SHP77 treated with DMSO at 0.1 percent for 48 hours (cell line): ENCODE results near the gene TTLL11.
"Not testable (repeated sequence)": the region's sequence is repeated elsewhere in the genome, so short reads cannot be mapped to it uniquely, and the experiment has no call there.

Experiments
- DNase-seq: peaks from one replicate; lab custom pipeline; 2025; lab: John Stamatoyannopoulos, UW

TTLL11 gene

DNA sequence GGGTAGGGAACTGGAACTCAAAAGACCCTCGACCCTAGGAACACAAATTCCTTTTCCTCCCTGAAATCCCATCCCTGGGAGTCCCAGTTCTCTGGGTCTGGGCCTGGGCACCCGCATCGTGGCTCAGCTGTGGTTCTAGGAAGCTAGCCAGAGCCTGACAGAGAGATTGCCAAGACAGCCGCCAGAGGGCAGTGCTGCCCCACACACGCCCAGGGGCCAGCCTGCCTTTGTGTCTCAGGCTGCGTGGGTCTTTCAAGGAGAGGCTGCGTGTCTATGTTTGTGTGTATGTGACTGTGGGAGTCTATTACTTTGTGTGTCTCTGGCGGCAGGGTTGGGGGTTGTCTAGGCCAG is 32.0 kb upstream of the TTLL11 start:
- peak; percentile 20 for DNase-seq

DNA sequence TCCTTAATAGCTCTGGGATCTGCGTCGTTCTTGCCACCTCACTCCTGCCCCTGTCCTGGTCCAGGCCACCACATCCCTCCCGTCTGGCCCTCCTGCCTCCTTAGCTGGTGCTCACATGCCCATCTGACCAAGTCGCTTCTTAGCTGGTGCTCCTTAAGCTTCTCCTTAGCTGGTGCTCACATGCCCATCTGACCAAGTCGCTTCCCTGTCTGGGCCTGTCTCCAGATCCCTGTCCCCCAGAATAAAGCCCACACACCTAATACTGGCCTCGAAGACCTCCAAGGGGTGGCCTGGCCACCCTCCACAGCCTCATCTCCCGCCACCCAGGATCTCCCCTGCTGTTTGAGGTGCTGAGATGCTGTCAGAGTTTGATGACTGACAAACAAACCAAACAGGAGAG is 31.4 kb upstream of the TTLL11 start:
- no peak for DNase-seq

DNA sequence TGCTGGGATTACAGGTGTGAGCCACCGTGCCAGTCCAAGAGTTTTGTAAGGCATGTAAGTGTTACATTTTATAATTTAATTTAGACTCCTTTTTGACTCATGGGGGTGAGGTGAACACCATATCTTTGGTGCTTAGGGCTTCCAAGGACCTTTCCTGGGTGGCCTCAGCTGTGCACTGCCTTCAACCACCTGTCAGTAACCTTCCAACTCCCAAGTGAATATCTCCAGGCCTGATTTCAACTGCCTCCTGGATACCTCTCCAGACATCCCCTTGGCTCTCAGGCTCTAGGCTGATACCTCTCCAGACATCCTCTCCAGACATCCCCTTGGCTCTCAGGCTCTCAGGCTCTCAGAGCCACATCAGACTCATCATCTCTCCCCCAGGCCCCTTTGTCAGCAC is 30.9 kb upstream of the TTLL11 start:
- DNase-seq, result no peak

DNA sequence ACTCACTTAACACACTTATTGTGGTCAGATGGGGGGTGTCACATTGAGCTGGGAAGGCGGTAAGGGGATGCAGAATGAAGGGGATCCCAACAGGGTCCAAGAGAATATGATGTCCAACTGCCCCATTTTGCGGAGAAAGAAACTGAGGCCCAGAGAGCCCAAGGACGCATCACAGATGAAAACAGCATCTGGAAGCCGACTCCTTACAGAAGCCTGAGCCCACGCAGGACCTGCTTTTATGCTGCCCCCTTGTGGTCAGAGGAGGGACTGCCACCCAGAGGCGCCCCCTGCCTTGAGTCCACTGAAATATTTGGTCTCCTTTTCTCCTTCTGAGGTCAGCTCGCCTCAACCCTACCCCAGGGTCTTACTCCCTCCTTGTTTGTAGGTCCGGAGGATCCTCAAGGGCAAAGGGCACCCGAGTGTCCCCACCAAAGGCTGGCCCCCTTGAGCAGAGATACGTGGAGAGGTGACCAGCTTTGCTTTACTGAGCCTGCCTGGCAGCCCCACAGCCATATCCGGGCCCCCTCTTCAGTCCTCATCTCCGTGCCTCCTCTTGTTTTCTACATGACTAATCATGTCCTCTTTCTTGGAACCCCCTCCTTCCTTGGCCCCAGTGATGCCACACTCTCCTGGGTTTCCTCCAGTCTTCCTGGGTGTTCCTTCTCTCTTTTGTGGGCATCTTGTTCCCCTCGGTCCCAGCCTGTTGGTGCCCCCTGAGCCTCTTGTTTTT is 30.0 kb upstream of the TTLL11 start:
- DNase-seq, result no peak

DNA sequence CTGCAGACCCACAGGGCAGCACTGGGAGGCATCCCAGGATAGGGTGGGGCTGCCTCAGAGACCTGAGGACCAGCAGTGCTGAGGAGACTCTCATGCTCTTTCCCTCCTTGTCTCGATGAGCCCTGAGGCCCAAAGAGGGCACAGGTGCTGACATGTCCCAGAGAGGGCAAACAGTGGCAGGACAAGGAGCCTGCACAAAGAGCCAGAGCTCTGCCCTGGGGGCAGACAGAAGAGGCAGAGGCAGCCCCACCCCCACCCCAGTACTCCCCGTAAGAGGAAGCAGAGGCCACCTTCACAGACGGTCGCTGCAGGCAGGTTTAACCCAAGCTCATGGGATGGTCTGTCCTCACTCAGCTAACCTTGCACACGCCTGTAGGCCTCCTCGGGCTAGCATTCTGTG is 29.4 kb upstream of the TTLL11 start:
- no peak for DNase-seq

DNA sequence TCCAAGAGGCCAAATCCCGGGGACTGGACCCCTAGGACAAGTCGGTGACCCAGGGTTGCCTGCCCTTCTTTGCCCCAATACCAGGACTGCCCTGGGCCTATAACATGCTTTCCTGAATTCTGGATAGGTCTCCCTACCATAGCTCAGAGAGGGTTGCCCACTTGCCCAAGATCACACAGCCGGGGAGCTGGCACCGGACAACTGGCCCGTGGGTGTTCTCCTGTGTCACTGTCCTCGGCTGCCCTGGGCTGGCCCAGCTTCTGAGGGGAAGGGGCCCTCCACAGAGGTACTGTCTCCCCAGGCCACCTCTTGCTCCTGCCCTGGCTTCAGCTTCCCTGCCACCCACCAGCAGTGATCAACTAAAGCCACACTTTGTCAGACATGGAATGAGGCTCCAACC is 28.8 kb upstream of the TTLL11 start:
- DNase-seq, result no peak

DNA sequence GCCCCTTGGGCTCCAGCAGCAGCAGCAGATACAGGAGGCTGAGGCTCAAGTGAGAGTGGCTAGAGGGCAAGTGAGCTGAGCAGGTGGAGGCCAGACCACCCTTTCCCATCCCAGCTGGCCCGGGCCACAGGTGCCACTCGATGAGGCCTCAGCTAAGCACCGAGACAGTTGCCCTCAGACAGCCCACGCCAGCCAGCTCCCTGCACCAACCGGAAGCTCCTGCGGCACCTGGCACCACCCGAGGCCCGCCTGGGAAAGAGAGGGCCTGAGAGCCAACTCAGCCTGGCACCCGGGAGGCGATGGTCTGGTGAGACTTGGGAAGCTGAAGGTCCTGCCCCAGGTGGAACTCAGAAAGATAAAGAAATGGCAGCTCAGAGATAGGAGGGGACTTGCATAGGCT is 28.3 kb upstream of the TTLL11 start:
- no peak for DNase-seq

DNA sequence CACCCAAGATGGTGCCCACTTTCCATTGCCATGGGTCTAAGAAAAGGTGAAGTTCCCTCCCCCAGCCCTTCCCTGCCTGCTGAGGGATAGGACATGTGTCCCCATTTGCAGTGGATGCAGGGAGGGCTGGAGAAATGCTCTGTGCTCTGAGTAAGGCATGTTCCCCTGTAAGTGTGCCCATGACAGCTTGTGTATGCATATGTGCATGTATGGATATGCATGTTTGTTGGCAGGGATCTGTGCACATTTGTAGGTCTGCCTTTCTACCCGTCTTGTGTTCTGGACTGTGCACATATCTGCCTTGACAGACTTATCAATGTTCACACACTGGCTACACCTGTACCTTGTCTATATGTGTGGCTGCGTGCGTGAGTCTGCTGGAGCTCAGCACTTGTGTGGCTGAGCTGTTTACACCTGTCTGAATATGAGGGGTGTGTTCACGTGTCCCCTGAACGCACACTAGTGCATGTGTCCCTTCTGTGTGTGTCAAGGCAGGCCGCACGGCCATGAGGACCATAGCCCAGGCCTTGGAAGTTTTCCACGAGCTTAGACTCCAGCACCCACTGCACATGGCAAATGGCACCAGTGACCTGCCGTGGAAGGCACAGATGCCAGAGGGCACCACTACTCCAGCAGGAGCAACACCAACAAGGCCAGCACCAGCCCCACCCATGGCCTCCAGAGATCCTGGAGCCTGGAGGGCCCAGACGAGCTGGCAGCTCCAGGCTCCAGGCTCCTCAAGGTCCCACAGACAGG is 27.4 kb upstream of the TTLL11 start:
- no peak for DNase-seq

DNA sequence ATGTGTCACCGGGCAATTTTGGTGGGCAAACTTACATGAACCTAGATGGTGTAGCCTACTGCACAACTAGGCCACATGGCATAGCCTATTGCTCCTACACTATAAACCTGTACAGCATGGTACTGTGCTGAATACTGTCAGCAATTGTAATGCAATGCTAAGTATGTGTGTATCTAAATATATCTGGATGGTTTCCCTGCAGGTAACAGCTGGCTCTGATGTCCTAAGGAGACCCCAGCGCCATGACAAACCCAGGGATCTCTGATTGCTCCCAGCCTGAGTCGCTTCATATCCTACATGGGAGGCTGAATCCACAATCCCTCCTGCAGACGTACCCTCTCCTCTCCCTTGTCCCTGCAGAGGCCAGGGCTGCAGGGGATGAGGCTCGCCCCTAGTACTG is 26.6 kb upstream of the TTLL11 start:
- no peak for DNase-seq

DNA sequence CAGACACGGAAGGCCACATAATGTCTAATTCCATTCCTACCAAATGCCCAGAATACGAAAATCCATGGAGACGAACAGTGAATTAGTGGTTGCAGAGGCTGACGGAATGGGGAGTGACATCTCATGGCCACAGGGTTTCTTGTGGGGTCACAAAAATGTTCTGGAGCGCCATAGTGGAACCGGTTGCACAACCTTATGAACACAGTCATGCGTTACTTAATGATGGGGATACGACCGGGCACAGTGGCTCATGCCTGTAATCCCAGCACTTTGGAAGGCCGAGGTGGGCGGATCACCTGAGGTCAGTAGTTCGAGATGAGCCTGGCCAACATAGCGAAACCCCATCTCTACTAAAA is 26.0 kb upstream of the TTLL11 start:
- DNase-seq, result no peak

DNA sequence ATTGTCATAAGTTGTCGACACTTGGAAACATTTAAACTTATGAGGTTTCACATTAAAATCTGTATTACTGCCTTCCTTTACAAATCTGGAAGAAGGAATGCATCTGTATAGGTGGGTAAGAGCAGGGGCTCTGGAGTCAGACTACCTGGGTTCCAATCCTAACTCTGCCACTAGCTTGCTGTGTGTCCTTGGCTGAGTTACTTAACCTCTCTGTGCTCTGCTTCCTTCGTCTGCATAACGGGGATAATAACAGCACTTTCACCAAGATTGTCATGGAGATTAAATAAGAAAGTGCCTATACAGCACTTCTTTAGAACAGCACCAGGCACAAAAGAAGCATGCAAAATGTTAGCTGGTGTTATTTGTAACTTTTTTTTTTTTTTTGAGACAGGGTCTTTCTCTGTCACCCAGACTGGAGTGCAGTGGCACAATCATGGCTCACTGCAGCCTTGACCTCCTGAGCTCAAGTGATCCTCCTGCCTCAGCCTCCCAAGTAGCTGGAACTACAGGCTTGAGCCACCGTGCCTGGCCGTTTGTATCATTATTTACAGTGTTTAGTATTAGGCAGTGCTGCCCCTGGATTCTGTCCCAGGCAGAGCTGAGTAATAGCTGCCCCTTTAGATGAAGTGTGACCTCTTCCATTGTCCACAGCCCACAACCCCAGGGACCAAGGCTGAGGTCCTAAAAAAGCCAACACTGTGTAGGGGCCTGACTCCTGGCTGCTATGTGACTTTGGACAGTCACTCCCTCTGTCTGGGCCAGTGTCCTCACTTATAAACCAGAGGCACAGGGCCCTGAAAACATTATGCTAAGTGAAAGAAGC is 25.4 kb upstream of the TTLL11 start:
- DNase-seq, result no peak

DNA sequence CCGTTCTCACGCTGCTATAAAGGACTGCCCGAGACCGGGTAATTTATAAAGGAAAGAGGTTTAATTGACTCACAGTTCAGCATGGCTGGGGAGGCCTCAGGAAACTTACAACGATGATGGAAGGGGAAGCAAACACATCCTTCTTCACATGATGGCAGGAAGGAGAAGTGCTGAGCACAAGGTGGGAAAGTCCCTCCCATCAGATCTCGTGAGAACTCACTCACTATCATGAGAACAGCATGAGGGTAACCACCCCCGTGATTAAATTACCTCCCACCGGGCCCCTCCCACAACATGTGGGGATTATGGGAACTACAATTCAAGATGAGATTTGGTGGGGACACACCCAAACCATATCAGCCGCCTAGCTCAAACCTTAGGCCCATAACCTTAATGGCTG is 24.1 kb upstream of the TTLL11 start:
- DNase-seq, result not testable (repeated sequence)

DNA sequence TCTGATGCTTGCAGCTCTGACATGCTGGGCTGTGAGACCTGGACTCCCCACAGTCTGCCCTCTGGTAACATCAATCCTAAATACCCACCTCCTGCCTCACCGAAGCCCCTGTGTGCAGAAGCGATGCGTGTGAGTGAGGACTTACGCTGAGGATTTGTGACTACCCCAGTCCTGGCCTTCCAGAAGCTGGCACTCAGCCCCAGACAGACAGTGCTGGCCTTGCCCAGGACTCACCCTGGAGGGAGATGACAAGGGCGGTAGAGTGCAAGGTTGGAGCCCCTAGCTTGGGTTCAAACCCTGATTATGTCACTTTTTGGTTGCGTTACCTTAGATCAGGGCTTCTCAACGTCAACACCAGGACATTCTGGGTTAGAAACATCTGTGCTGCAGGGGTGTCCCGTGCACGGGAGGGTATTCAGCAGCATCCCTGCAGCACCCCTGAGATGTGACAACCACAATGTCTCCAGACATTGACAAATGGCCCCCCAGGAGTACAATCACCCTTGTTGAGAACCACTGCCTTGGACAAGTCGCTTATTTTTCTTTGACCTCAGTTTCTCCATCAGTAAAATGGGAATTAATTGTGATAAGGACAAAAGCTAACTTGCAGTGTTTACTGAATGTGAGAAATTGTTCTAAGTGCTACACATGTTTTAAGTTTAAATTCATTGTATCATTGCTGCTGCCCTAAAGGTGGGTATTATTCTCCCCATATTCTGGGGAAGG is 23.5 kb upstream of the TTLL11 start:
- no peak for DNase-seq

DNA sequence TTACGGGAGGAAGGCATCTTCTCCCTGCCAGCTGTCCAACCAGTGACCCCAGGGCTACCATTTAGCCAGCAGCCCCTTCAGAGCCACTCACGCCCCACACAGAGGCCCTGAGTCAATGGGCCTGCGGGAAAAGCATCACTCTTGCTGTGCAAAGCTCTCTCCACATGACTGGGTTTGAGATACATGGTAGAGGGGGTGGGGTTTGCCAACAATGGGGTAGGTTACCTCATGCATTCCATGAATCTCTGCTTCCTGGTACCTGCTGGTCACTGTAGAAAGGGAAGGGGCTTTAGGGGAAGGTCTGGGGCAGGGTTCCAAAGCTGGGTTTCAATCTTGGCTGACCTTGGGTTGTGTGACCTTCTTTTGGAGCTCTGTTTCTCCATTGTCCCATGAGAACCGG is 22.9 kb upstream of the TTLL11 start:
- no peak for DNase-seq

DNA sequence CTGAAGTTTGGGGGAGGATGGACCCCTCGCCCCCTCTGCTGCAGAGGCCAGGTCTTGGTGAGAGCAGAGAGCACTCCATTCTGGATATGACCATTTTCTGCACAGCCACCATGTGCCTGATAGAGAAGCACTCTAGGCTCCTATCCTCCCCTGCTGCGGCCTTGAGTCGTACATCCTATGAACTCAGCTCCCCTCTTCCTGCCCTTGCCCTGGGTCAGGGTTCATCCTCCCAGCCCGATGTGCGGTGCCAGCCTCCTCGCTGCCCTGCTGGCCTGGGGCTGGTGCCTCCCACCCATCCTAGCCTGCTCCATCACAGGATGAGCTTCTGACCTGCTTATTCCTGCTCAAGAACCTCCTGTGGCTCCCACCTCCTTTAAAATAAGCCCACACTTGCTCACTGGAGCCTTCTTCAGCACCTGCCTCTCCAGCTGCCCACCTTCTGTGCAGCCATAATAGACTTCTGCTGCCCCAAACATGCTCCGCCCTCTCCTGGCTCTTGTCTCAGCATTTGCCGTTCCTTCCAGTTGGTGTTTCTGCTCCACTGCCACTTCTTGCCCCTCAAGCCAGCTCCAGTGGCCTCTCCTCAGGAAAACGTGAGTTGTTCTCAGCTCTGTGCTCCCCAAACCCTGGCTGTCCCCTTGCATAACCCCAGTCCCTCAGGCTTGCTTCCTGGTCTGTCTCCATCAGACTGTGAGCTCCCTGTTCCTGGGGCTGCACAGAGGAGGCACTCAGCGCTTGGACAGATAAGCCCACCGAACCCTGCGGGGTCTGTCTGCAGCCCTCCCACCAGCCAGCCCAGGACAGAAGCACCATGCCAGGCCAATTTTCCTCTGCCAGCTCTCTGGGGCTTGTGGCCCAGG is 22.3 kb upstream of the TTLL11 start:
- no peak for DNase-seq

DNA sequence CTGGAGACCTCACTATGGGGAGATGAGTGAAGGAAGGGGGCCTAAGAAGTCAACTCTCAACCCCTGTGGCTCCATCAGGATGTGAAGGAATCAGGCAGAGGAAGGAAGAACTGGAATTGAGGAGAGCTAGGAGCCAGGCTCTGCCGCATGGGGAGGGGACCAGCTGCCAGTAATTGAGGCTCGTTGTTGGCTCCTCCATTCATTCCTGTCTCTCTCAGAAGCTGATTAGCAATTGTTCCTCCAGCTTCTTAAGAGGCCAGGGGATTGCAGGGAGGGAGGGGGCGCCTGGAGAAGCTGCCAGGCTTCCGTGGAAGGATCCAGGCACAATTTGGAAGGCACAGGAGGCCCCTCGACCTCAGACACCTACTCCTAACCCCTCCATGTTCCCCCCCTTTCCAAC is 20.5 kb upstream of the TTLL11 start:
- no peak for DNase-seq

DNA sequence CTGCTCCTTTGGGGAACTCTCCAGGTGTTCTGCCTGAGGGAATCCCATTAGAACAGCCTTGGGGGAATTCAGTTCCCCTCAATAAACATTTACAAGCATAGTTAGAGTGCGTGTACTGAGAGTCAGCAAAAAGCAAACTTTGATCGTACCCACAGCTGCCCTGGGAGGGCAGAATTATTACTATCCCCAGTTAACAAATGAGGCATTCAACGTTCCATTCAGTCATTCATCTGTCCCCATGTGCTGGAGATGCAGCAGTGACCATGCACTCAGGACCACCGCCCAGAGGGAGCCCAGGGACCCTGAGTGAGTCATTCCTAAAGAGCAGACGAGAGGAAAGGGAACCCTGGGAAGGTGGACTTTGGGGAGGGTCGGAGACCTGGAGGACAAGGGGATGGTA is 19.1 kb upstream of the TTLL11 start:
- no peak for DNase-seq

DNA sequence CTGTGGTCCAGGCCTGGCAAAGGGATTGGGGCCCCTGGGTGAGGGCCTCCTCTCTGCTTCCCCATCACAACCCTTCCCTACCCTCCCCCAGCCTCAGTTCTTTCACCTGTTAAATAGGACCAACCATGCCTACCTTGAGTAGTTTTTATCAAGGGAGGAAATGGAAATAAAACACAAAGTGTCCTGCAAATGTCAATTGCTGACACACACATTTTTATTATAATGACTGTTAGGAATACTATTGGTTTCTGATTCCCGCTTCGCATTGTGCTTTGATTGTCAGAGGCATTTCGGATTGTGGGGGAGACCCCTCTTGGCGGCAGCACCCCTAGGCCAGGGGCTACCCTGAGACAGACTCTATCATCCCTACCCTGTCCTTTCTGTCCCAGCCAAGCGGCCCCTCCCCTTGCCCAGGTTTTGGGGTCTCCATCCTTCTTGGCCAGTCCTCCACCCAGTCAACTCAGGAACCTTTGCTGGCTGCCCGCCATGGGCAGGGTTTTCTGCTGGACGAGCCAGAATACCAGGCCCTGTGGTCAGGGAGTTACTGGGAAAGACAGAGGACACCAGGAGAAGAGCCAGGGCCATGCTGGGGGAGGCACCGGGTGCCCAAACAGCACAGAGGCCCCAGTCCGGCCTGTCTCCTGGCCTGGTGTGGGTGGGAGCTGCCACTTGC is 18.4 kb upstream of the TTLL11 start:
- DNase-seq, result no peak

DNA sequence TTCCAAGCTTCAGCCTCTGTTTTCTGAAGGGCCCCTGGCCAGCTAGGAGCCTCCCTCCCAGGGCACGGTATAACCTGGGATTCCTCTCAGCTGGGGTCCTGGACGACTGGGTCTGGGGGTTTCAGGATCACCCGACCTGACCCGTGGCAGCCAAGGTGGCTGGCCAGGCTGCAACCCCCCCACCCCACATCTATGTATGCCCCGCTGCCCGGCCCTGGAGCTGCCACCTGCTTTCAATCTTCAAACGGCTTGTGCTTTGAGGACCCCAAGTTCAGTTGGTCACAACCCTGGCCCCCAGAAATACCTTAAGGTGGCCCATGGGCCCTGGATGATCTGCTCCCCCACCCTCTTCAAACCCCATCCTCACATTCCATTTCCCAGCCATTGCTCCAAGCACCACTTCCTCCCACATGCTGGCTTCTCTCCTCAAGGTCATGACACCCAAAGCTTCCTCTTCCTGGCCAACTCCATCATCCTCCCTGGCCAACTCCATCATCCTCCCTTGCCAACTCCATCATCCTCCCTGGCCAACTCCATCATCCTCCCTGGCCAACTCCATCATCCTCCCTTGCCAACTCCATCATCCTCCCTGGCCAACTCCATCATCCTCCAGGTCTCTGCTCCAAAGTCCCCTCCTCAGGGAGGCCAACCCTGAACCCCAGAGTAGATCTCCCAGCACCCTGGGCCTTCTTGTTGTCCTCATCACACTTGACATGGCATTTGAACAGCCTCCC is 17.2 kb upstream of the TTLL11 start:
- DNase-seq, result no peak
